Neural progenitor cell (in vitro differentiated cells): ENCODE data around the gene UBE2M. TPM values are rescaled to one million over a fixed set of nuclear protein-coding genes. Genes with fewer than 3 reads are reported as not detected.
A peak's percentile ranks its signal among the peaks of the same experiment; 100 is the strongest.

Experiments used
- DNase-seq: peaks from one replicate; pipeline ENCODE4 v3.0.0-alpha.2; 2016; ENCODE audit warnings: low spot score
- H2AFZ ChIP-seq: fragments of 200-600 bp; sonication (generic); replicated peaks from 2 replicates; pipeline ENCODE4 v1.6.1; 2016; ENCODE audit warnings: antibody characterized with exemption
- H3F3A ChIP-seq: fragments of 200-600 bp; sonication (generic); 2 replicates; pipeline ENCODE4 v1.6.1; 2016; ENCODE audit warnings: antibody characterized with exemption, low read depth
- H3K27ac ChIP-seq: fragments of 200-600 bp; sonication (generic); 2 replicates; pipeline ENCODE4 v1.5.1; 2016; ENCODE audit warnings: mild to moderate bottlenecking
- H3K27me3 ChIP-seq: fragments of 200-600 bp; sonication (generic); 2 replicates; pipeline ENCODE4 v1.6.1; 2016; ENCODE audit warnings: mild to moderate bottlenecking, moderate library complexity
- H3K36me3 ChIP-seq: fragments of 200-600 bp; sonication (generic); 2 replicates; pipeline ENCODE4 v1.5.1; 2016
- H3K4me1 ChIP-seq: fragments of 200-600 bp; sonication (generic); 2 replicates; pipeline ENCODE4 v1.6.1; 2016; ENCODE audit warnings: mixed run types
- H3K4me2 ChIP-seq: fragments of 200-600 bp; sonication (generic); 2 replicates; pipeline ENCODE4 v1.6.1; 2016
- H3K4me3 ChIP-seq: fragments of 200-600 bp; sonication (generic); 2 replicates; pipeline ENCODE4 v1.5.1; 2016
- H3K79me2 ChIP-seq: fragments of 200-600 bp; sonication (generic); 2 replicates; pipeline ENCODE4 v1.6.1; 2016; ENCODE audit warnings: low read depth
- H3K9ac ChIP-seq: fragments of 200-600 bp; sonication (generic); 2 replicates; pipeline ENCODE4 v1.6.1; 2016
- H3K9me3 ChIP-seq: fragments of 200-600 bp; sonication (generic); 2 replicates; pipeline ENCODE4 v1.5.1; 2016; ENCODE audit warnings: low read depth
- H4K20me1 ChIP-seq: fragments of 200-600 bp; sonication (generic); 2 replicates; pipeline ENCODE4 v1.6.1; 2016; ENCODE audit warnings: low read depth
- H3K27ac Mint-ChIP-seq: 3 replicates; pipeline ENCODE4 v1.8.0; 2021; ENCODE audit warnings: mixed read lengths
- H3K27me3 Mint-ChIP-seq: 2 replicates; pipeline ENCODE4 v1.8.0; 2022; ENCODE audit warnings: low read depth, mild to moderate bottlenecking, inconsistent platforms, moderate library complexity, mixed read lengths; ENCODE audit not compliant: insufficient read depth
- H3K36me3 Mint-ChIP-seq: 3 replicates; pipeline ENCODE4 v1.8.0; 2021; ENCODE audit warnings: mixed read lengths
- H3K4me1 Mint-ChIP-seq: 3 replicates; pipeline ENCODE4 v1.8.0; 2021; ENCODE audit warnings: mixed read lengths
- H3K4me3 Mint-ChIP-seq: 3 replicates; pipeline ENCODE4 v1.8.0; 2021; ENCODE audit warnings: mild to moderate bottlenecking, moderate library complexity, mixed read lengths
- H3K9me3 Mint-ChIP-seq: 3 replicates; pipeline ENCODE4 v1.8.0; 2020; ENCODE audit warnings: mixed read lengths
- EZH2 ChIP-seq: fragments of 200-600 bp; sonication (generic); IDR thresholded peaks from 2 replicates; pipeline ENCODE4 v1.6.1; 2017; ENCODE audit warnings: antibody characterized with exemption, mild to moderate bottlenecking, moderate library complexity
- EZH2phosphoT487 ChIP-seq: fragments of 200-600 bp; sonication (generic); IDR thresholded peaks from 2 replicates; pipeline ENCODE4 v1.6.1; 2017; ENCODE audit warnings: antibody characterized with exemption
- total RNA-seq: library from RNA; depleted of rRNA; stranded (reverse); fragments of >200 nt; gene quantifications from 2 replicates; pipeline ENCODE4 v1.2.3, GENCODE V29; 2015; ENCODE audit warnings: low replicate concordance
- TF ChIP-seq, protein P1 (sequence below): fragments of 200-600 bp; sonication (generic); IDR thresholded peaks from 2 replicates; pipeline ENCODE4 v1.5.1; 2017; ENCODE audit warnings: antibody characterized with exemption, mild to moderate bottlenecking

The UBE2M gene
- total RNA-seq, 1 donor from 2014 or later, result 73.3 TPM

GRCh38 chr19:58538257-58539168, 19.9 kb downstream of the UBE2M start:
- no peak for TF ChIP-seq EZH2
- TF ChIP-seq, protein P1, sequence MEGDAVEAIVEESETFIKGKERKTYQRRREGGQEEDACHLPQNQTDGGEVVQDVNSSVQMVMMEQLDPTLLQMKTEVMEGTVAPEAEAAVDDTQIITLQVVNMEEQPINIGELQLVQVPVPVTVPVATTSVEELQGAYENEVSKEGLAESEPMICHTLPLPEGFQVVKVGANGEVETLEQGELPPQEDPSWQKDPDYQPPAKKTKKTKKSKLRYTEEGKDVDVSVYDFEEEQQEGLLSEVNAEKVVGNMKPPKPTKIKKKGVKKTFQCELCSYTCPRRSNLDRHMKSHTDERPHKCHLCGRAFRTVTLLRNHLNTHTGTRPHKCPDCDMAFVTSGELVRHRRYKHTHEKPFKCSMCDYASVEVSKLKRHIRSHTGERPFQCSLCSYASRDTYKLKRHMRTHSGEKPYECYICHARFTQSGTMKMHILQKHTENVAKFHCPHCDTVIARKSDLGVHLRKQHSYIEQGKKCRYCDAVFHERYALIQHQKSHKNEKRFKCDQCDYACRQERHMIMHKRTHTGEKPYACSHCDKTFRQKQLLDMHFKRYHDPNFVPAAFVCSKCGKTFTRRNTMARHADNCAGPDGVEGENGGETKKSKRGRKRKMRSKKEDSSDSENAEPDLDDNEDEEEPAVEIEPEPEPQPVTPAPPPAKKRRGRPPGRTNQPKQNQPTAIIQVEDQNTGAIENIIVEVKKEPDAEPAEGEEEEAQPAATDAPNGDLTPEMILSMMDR, result no peak
- TF ChIP-seq EZH2phosphoT487, result no peak
- Histone ChIP-seq H3K9me3 (no peaks in the 10 kb centered on the region), H3K27me3 (peaks cover 42% of the 10 kb centered on the region), H4K20me1 (no peaks in the 10 kb centered on the region), H3F3A (peaks cover 21% of the 10 kb centered on the region), H3K27ac (peak overlapping the region; percentile 73), H3K36me3 (no peaks in the 10 kb centered on the region), H2AFZ (peak overlapping the region; percentile 61), H3K79me2 (no peaks in the 10 kb centered on the region), H3K9ac (no peak overlapping the region), H3K4me2 (peak overlapping the region; percentile 83), H3K4me3 (peak overlapping the region; percentile 54), H3K4me1 (peaks cover 4% of the 10 kb centered on the region)
- Mint-ChIP-seq H3K4me1 (peaks cover 8% of the 10 kb centered on the region), H3K36me3 (no peaks in the 10 kb centered on the region), H3K9me3 (no peaks in the 10 kb centered on the region), H3K4me3 (peak overlapping the region; percentile 84), H3K27me3 (peaks cover 16% of the 10 kb centered on the region), H3K27ac (peak overlapping the region; percentile 72)
- DNase-seq, result peak; percentile 92

GRCh38 chr19:58536852-58537798, 21.3 kb downstream of the UBE2M start:
- Mint-ChIP-seq H3K9me3 (no peaks in the 10 kb centered on the region), H3K27me3 (peaks cover 15% of the 10 kb centered on the region), H3K27ac (peak overlapping the region; percentile 25), H3K4me1 (peaks cover 6% of the 10 kb centered on the region), H3K36me3 (no peaks in the 10 kb centered on the region), H3K4me3 (peak overlapping the region; percentile 55)
- no peaks in the 10 kb centered on the region for H3K9me3 ChIP-seq
- no peak overlapping the region for H3K9ac ChIP-seq
- peak overlapping the region; percentile 54 for H3K4me3 ChIP-seq
- no peak overlapping the region for H2AFZ ChIP-seq
- H3K4me1 ChIP-seq, result peaks cover 4% of the 10 kb centered on the region
- DNase-seq, result no peak
- H4K20me1 ChIP-seq, result no peaks in the 10 kb centered on the region
- no peaks in the 10 kb centered on the region for H3K79me2 ChIP-seq
- H3K27ac ChIP-seq, result no peak overlapping the region
- peaks cover 15% of the 10 kb centered on the region for H3F3A ChIP-seq
- H3K4me2 ChIP-seq, result peak overlapping the region; percentile 83
- peaks cover 32% of the 10 kb centered on the region for H3K27me3 ChIP-seq
- no peak for TF ChIP-seq EZH2
- TF ChIP-seq EZH2phosphoT487, result no peak
- TF ChIP-seq, protein P1, result no peak
- no peaks in the 10 kb centered on the region for H3K36me3 ChIP-seq

- Mint-ChIP-seq H3K27me3 (peaks cover 19% of the 10 kb centered on the region), H3K4me1 (peaks cover 6% of the 10 kb centered on the region), H3K36me3 (no peaks in the 10 kb centered on the region), H3K27ac (peak overlapping the region; percentile 6), H3K4me3 (peak overlapping the region; percentile 32), H3K9me3 (no peaks in the 10 kb centered on the region)
- Histone ChIP-seq H3K4me1 (peaks cover 4% of the 10 kb centered on the region), H3K27me3 (peaks cover 30% of the 10 kb centered on the region), H3K27ac (no peak overlapping the region), H3K36me3 (no peaks in the 10 kb centered on the region), H3K4me3 (no peak overlapping the region), H4K20me1 (no peaks in the 10 kb centered on the region), H3K9me3 (no peaks in the 10 kb centered on the region), H3K79me2 (no peaks in the 10 kb centered on the region), H2AFZ (no peak overlapping the region), H3K9ac (no peak overlapping the region), H3F3A (peaks cover 15% of the 10 kb centered on the region), H3K4me2 (no peak overlapping the region)
- TF ChIP-seq EZH2phosphoT487, result no peak
- no peak for TF ChIP-seq EZH2
- TF ChIP-seq, protein P1, result no peak
- DNase-seq, result no peak
Observed at GRCh38 chr19:58535857-58536256, 22.6 kb downstream of the UBE2M start.
